GM06990 (cell line): Measurements from ENCODE around the gene LAMA4.

Source experiments
- DNase-seq: peaks from one replicate; pipeline ENCODE4 v3.0.0-alpha.2; 2011; ENCODE audit not compliant: insufficient read length; ENCODE audit errors: extremely low read depth
- H3K27me3 ChIP-seq: replicated peaks from 2 replicates; pipeline ENCODE4 v1.6.0; 2011; ENCODE audit warnings: low read length; ENCODE audit not compliant: control insufficient read depth, insufficient read depth
- H3K36me3 ChIP-seq: 2 replicates; pipeline ENCODE4 v1.5.1; 2011; ENCODE audit warnings: low read length; ENCODE audit not compliant: control insufficient read depth, insufficient read depth
- H3K4me3 ChIP-seq: replicated peaks from 2 replicates; pipeline ENCODE4 v1.5.1; 2011; ENCODE audit warnings: low read depth, mild to moderate bottlenecking, control low read depth, low read length
- CTCF ChIP-seq: IDR thresholded peaks from 2 replicates; pipeline ENCODE4 v1.5.1; 2011; ENCODE audit warnings: low read length, control low read depth, mild to moderate bottlenecking, inconsistent platforms; ENCODE audit not compliant: insufficient read depth, poor library complexity, severe bottlenecking

Gene LAMA4

GRCh38 chr6:112223070-112223861 lies 31.1 kb downstream of the LAMA4 start:
- Histone ChIP-seq H3K36me3 (no peaks in the 10 kb centered on the region), H3K4me3 (no peak overlapping the region), H3K27me3 (no peaks in the 10 kb centered on the region)
- DNase-seq, result no peak
- no peak for TF ChIP-seq CTCF

GRCh38 chr6:112221981-112222852 lies 32.1 kb downstream of the LAMA4 start:
- Histone ChIP-seq H3K4me3 (no peak overlapping the region), H3K36me3 (no peaks in the 10 kb centered on the region), H3K27me3 (no peaks in the 10 kb centered on the region)
- no peak for DNase-seq
- TF ChIP-seq CTCF, result no peak

- TF ChIP-seq CTCF, result no peak
- Histone ChIP-seq H3K27me3 (no peaks in the 10 kb centered on the region), H3K4me3 (no peak overlapping the region), H3K36me3 (no peaks in the 10 kb centered on the region)
- no peak for DNase-seq
These were observed 32.8 kb downstream of the LAMA4 start for GRCh38 chr6:112221561-112221960.

GRCh38 chr6:112218563-112218962 lies 35.8 kb downstream of the LAMA4 start:
- TF ChIP-seq CTCF, result no peak
- Histone ChIP-seq H3K4me3 (no peak overlapping the region), H3K27me3 (no peaks in the 10 kb centered on the region), H3K36me3 (no peaks in the 10 kb centered on the region)
- DNase-seq, result no peak

GRCh38 chr6:112216662-112217551 lies 37.5 kb downstream of the LAMA4 start:
- Histone ChIP-seq H3K27me3 (no peaks in the 10 kb centered on the region), H3K36me3 (no peaks in the 10 kb centered on the region), H3K4me3 (no peak overlapping the region)
- no peak for DNase-seq
- no peak for TF ChIP-seq CTCF
